IMR-90 (cell line): ENCODE results near the gene CST9. TPM values are rescaled to one million over a fixed set of nuclear protein-coding genes. Genes with fewer than 3 reads are reported as not detected.

Experiments
- ATAC-seq: fragments of 200-7000 bp; cut with Tn5 transposase; 2 replicates; pipeline ENCODE4 v1.9.1; 2020; ENCODE audit warnings: low read depth, mild to moderate bottlenecking, moderate library complexity
- BruUV-seq: library from RNA; stranded (reverse); fragments of 400-500 nt; replicated peaks from 2 replicates; lab custom pipeline; 2021; lab: Mats Ljungman, UMichigan
- CTCF ChIA-PET: fragments of 300-600 bp; formaldehyde crosslinking; extraction: SDS; loops from one replicate; lab custom pipeline; 2021; ENCODE audit warnings: antibody characterized with exemption; lab: Yijun Ruan, JAX
- POLR2A ChIA-PET: fragments of 300-600 bp; sonication (Branson Sonifier 250); formaldehyde crosslinking; loops from one replicate; lab custom pipeline; 2022; ENCODE audit warnings: antibody characterized with exemption; ENCODE audit not compliant: unreplicated experiment; lab: Charles Lee
- DNase-seq: peaks from one replicate; pipeline ENCODE4 v3.0.0; 2013
- H2AFZ ChIP-seq: replicated peaks from 2 replicates; pipeline ENCODE3; 2013; ENCODE audit warnings: low read length, mild to moderate bottlenecking; ENCODE audit not compliant: poor library complexity
- H2AK5ac ChIP-seq: 2 replicates; pipeline ENCODE4 v1.6.1; 2013; ENCODE audit warnings: low read depth, low read length, inconsistent platforms
- H2AK9ac ChIP-seq: replicated peaks from 2 replicates; pipeline ENCODE3; 2013; ENCODE audit warnings: mild to moderate bottlenecking, low read depth, low read length, moderate library complexity; ENCODE audit not compliant: poor library complexity
- H2BK120ac ChIP-seq: 2 replicates; pipeline ENCODE4 v1.6.1; 2013; ENCODE audit warnings: low read depth, low read length, inconsistent platforms
- H2BK15ac ChIP-seq: 3 replicates; pipeline ENCODE4 v1.6.1; 2013; ENCODE audit warnings: low read depth, low read length, inconsistent platforms
- H2BK20ac ChIP-seq: 2 replicates; pipeline ENCODE4 v1.6.1; 2013; ENCODE audit warnings: low read depth, mild to moderate bottlenecking, inconsistent platforms, low read length, moderate library complexity
- H2BK5ac ChIP-seq: 2 replicates; pipeline ENCODE4 v1.6.1; 2013; ENCODE audit warnings: mild to moderate bottlenecking, low read depth, low read length, inconsistent platforms; ENCODE audit not compliant: poor library complexity, severe bottlenecking
- H3K14ac ChIP-seq: replicated peaks from 2 replicates; pipeline ENCODE4 v1.6.1; 2013; ENCODE audit warnings: low read depth, low read length, inconsistent platforms
- H3K18ac ChIP-seq: 2 replicates; pipeline ENCODE4 v1.6.1; 2013; ENCODE audit warnings: low read depth, low read length, control low read depth
- H3K23ac ChIP-seq: 2 replicates; pipeline ENCODE4 v1.6.1; 2013; ENCODE audit warnings: low read depth, low read length, inconsistent platforms
- H3K27ac ChIP-seq: 2 replicates; pipeline ENCODE4 v1.5.1; 2013; ENCODE audit warnings: mild to moderate bottlenecking, control low read depth, low read length; ENCODE audit not compliant: insufficient read depth
- H3K27me3 ChIP-seq: 2 replicates; pipeline ENCODE4 v1.6.1; 2013; ENCODE audit warnings: low read length; ENCODE audit not compliant: control insufficient read depth, insufficient read depth
- H3K36me3 ChIP-seq: 2 replicates; pipeline ENCODE4 v1.6.1; 2013; ENCODE audit warnings: low read length, mixed read lengths; ENCODE audit not compliant: control insufficient read depth, insufficient read depth
- H3K4ac ChIP-seq: 2 replicates; pipeline ENCODE4 v1.6.1; 2013; ENCODE audit warnings: low read depth, low read length, inconsistent platforms
- H3K4me1 ChIP-seq: 2 replicates; pipeline ENCODE4 v1.6.1; 2013; ENCODE audit warnings: low read length, mixed read lengths; ENCODE audit not compliant: control insufficient read depth, insufficient read depth
- H3K4me2 ChIP-seq: 2 replicates; pipeline ENCODE4 v1.6.1; 2013; ENCODE audit warnings: low read depth, mild to moderate bottlenecking, control low read depth, low read length, moderate library complexity
- H3K4me3 ChIP-seq: 2 replicates; pipeline ENCODE4 v1.5.1; 2013; ENCODE audit warnings: low read depth, mild to moderate bottlenecking, control low read depth, low read length, moderate library complexity; ENCODE audit not compliant: insufficient read depth
- H3K56ac ChIP-seq: 2 replicates; pipeline ENCODE4 v1.6.1; 2013; ENCODE audit warnings: low read length, inconsistent platforms; ENCODE audit not compliant: insufficient read depth; ENCODE audit errors: extremely low read depth
- H3K79me1 ChIP-seq, 2 experiments: 2 replicates each; pipeline ENCODE4 v1.6.1; 2013; ENCODE audit warnings: low read length in 2 of 2, inconsistent platforms in 1 of 2, low read depth in 1 of 2
- H3K9ac ChIP-seq: 2 replicates; pipeline ENCODE4 v1.6.1; 2013; ENCODE audit warnings: low read depth, low read length, control low read depth
- H3K9me1 ChIP-seq: 2 replicates; pipeline ENCODE4 v1.6.1; 2013; ENCODE audit warnings: low read length, inconsistent platforms; ENCODE audit not compliant: insufficient read depth
- H3K9me3 ChIP-seq: 2 replicates; pipeline ENCODE4 v1.6.1; 2013; ENCODE audit warnings: low read length; ENCODE audit not compliant: control insufficient read depth, insufficient read depth
- H4K20me1 ChIP-seq: 2 replicates; pipeline ENCODE4 v1.6.1; 2013; ENCODE audit warnings: low read length, inconsistent platforms; ENCODE audit not compliant: insufficient read depth
- H4K5ac ChIP-seq: 2 replicates; pipeline ENCODE4 v1.6.1; 2013; ENCODE audit warnings: mild to moderate bottlenecking, low read depth, low read length, control low read depth
- H4K8ac ChIP-seq, 2 experiments: 2 replicates each; pipeline ENCODE4 v1.6.1; 2013; ENCODE audit warnings: low read depth in 2 of 2, low read length in 2 of 2, control low read depth in 1 of 2, inconsistent platforms in 1 of 2
- H4K91ac ChIP-seq: 2 replicates; pipeline ENCODE4 v1.6.1; 2013; ENCODE audit warnings: low read depth, low read length, inconsistent platforms; ENCODE audit not compliant: insufficient read depth
- BHLHE40 ChIP-seq: fragments of 150-350 bp; IDR thresholded peaks from 2 replicates; pipeline ENCODE4 v1.6.1; 2016; ENCODE audit warnings: mild to moderate bottlenecking, low read depth, low read length
- CEBPB ChIP-seq: IDR thresholded peaks from 2 replicates; pipeline ENCODE4 v1.6.1; 2012; ENCODE audit warnings: low read depth, low read length, improper control_type of control experiment
- CHD1 ChIP-seq: IDR thresholded peaks from 2 replicates; pipeline ENCODE4 v1.6.1; 2012; ENCODE audit warnings: low read depth, low read length, improper control_type of control experiment
- CTCF ChIP-seq: conservative IDR thresholded peaks from 2 replicates; pipeline ENCODE4 v1.5.1; 2012; ENCODE audit warnings: mild to moderate bottlenecking, low read depth, low read length, improper control_type of control experiment
- FOS ChIP-seq: fragments of 150-350 bp; IDR thresholded peaks from 2 replicates; pipeline ENCODE4 v1.6.1; 2016; ENCODE audit warnings: low read depth, low read length
- MAFK ChIP-seq: IDR thresholded peaks from 2 replicates; pipeline ENCODE4 v1.6.1; 2012; ENCODE audit warnings: low read depth, low read length, improper control_type of control experiment
- MAZ ChIP-seq: IDR thresholded peaks from 2 replicates; pipeline ENCODE4 v1.6.1; 2012; ENCODE audit warnings: low read depth, mild to moderate bottlenecking, low read length, improper control_type of control experiment, moderate library complexity, borderline replicate concordance
- MXI1 ChIP-seq: IDR thresholded peaks from 2 replicates; pipeline ENCODE4 v1.6.1; 2012; ENCODE audit warnings: low read depth, mild to moderate bottlenecking, low read length, moderate library complexity, borderline replicate concordance
- NFE2L2 ChIP-seq: fragments of 150-350 bp; IDR thresholded peaks from 2 replicates; pipeline ENCODE4 v1.6.1; 2016; ENCODE audit warnings: low read depth, mild to moderate bottlenecking, low read length
- POLR2A ChIP-seq: IDR thresholded peaks from 2 replicates; pipeline ENCODE4 v1.6.1; 2012; ENCODE audit warnings: mild to moderate bottlenecking, low read depth, low read length
- RAD21 ChIP-seq: IDR thresholded peaks from 2 replicates; pipeline ENCODE4 v1.6.1; 2012; ENCODE audit warnings: low read length, improper control_type of control experiment
- RCOR1 ChIP-seq: IDR thresholded peaks from 2 replicates; pipeline ENCODE4 v1.6.1; 2012; ENCODE audit warnings: mild to moderate bottlenecking, low read length, improper control_type of control experiment; ENCODE audit not compliant: insufficient replicate concordance
- RFX5 ChIP-seq: IDR thresholded peaks from 2 replicates; pipeline ENCODE4 v1.8.0; 2012; ENCODE audit warnings: low read depth, mild to moderate bottlenecking, low read length, moderate library complexity
- SMC3 ChIP-seq: fragments of 150-350 bp; IDR thresholded peaks from 2 replicates; pipeline ENCODE4 v1.6.1; 2016; ENCODE audit warnings: low read depth, mild to moderate bottlenecking, antibody characterized with exemption, low read length, moderate library complexity
- USF2 ChIP-seq: fragments of 150-350 bp; IDR thresholded peaks from 2 replicates; pipeline ENCODE4 v1.6.1; 2017; ENCODE audit warnings: mild to moderate bottlenecking, antibody characterized with exemption, low read length, low read depth
- WGBS, 2 experiments: methylation state at CpG; one replicate each; pipeline versions ENCODE4 v1.1.5 to v1.1.7; 2013; ENCODE audit warnings: missing lambda C conversion rate in 2 of 2; ENCODE audit not compliant: insufficient read length in 1 of 2; ENCODE audit errors: extremely low coverage in 2 of 2; 5-methylcytosine and 5-hydroxymethylcytosine counted together
- dilution Hi-C: fragments of 300-500 bp; cut with HindIII; formaldehyde crosslinking; loops from one replicate; pipeline ENCODE4 v1.14.3; 2018; ENCODE audit warnings: low sequenced_read_pairs; ENCODE audit not compliant: unreplicated experiment
- in situ Hi-C: fragments of 300-500 bp; cut with MboI; formaldehyde crosslinking; loops from 3 replicates; pipeline ENCODE4 v1.14.3; 2019; ENCODE audit warnings: low sequenced_read_pairs, inconsistent platforms, mixed read lengths
- intact Hi-C: fragments of 100-400 bp; cut with micrococcal nuclease; formaldehyde crosslinking; loops from 2 replicates; pipeline ENCODE4 v1.10.0; 2022
- polyA plus RNA-seq, 3 experiments: library from polyadenylated mRNA; depleted of rRNA; stranded (reverse); fragments of >200 nt; gene quantifications; 2 replicates each; pipeline ENCODE4 v1.2.3, GENCODE V29; 2012; ENCODE audit warnings: low replicate concordance in 1 of 3
- total RNA-seq: library from RNA; depleted of rRNA; stranded (reverse); fragments of >200 nt; gene quantifications from 2 replicates; pipeline ENCODE4 v1.2.3, GENCODE V29; 2012
- TF ChIP-seq, protein P1 (sequence below): fragments of 150-350 bp; IDR thresholded peaks from 2 replicates; pipeline ENCODE4 v1.6.1; 2016; ENCODE audit warnings: low read depth, mild to moderate bottlenecking, low read length, moderate library complexity, borderline replicate concordance

The CST9 gene
- total and polyA plus RNA-seq, 2 of the 4 experiments (the other 2 are of a cell fraction), result not detected

- no CpG with 5 or more reads among the region's 3 CpGs for WGBS, 2 experiments
- no TSS peak for BruUV-seq
- in situ Hi-C loops, result no loop called here
Observed at GRCh38 chr20:23653400-23653938, 47.8 kb upstream of the CST9 start.

More at GRCh38 chr20:23653400-23653938, 47.8 kb upstream of the CST9 start:
- DNase-seq (no peak), ATAC-seq (no peak)
- Histone ChIP-seq H3K27me3 (peaks cover 4% of the 10 kb centered on the region), H2BK15ac (no peak overlapping the region), H2AFZ (no peak overlapping the region), H3K4ac (no peak overlapping the region), H4K8ac (no peak overlapping the region), H2BK120ac (no peak overlapping the region), H3K14ac (no peak overlapping the region), H3K27ac (no peak overlapping the region), H3K9me3 (no peaks in the 10 kb centered on the region), H4K5ac (no peak overlapping the region), H3K18ac (no peak overlapping the region), H4K20me1 (no peaks in the 10 kb centered on the region), H4K91ac (no peak overlapping the region), H2BK20ac (no peak overlapping the region), H3K4me2 (no peak overlapping the region), H2AK5ac (no peak overlapping the region), H3K4me3 (no peak overlapping the region), H3K9ac (no peak overlapping the region), H2AK9ac (no peak overlapping the region), H2BK5ac (no peak overlapping the region), H3K79me1 (no peaks in the 10 kb centered on the region), H3K36me3 (no peaks in the 10 kb centered on the region), H3K9me1 (no peaks in the 10 kb centered on the region), H3K23ac (no peak overlapping the region), H3K56ac (no peak overlapping the region), H3K4me1 (peaks cover 1% of the 10 kb centered on the region)
- intact Hi-C loops, result no loop called here
- CTCF ChIA-PET, result no interaction called here
- POLR2A ChIA-PET, result no interaction called here
- no peak for TF ChIP-seq MAZ
- no peak for TF ChIP-seq RCOR1
- TF ChIP-seq MXI1, result no peak
- no peak for TF ChIP-seq MAFK
- no peak for TF ChIP-seq SMC3
- no peak for TF ChIP-seq BHLHE40
- TF ChIP-seq RFX5, result no peak
- TF ChIP-seq CEBPB, result no peak
- no peak for TF ChIP-seq CTCF
- TF ChIP-seq, protein P1, sequence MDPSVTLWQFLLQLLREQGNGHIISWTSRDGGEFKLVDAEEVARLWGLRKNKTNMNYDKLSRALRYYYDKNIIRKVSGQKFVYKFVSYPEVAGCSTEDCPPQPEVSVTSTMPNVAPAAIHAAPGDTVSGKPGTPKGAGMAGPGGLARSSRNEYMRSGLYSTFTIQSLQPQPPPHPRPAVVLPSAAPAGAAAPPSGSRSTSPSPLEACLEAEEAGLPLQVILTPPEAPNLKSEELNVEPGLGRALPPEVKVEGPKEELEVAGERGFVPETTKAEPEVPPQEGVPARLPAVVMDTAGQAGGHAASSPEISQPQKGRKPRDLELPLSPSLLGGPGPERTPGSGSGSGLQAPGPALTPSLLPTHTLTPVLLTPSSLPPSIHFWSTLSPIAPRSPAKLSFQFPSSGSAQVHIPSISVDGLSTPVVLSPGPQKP, result no peak
- TF ChIP-seq FOS, result no peak
- TF ChIP-seq USF2, result no peak
- TF ChIP-seq CHD1, result no peak
- TF ChIP-seq NFE2L2, result no peak
- TF ChIP-seq POLR2A, result no peak
- TF ChIP-seq RAD21, result no peak
- dilution Hi-C loops, result no loop called here
